H1 (cell line): Measurements from ENCODE around the gene FUT2.

Experiments
- CTCF ChIP-seq, 3 experiments: IDR thresholded peaks; 1 replicate in 2 of 3; 2 replicates in 1 of 3; pipeline versions ENCODE4 v1.5.1 to v1.6.1; 2011; ENCODE audit warnings: low read length in 3 of 3, mild to moderate bottlenecking in 3 of 3, inconsistent platforms in 2 of 3, low read depth in 1 of 3, moderate library complexity in 1 of 3; ENCODE audit not compliant: insufficient read depth in 1 of 3; ENCODE audit errors: control extremely low read depth in 1 of 3
- HDAC2 ChIP-seq, 2 experiments: fragments of 300-600 bp in 1 of 2; sonication (generic) in 1 of 2; IDR thresholded peaks; 2 replicates each; pipeline ENCODE4 v1.6.1; 2011 to 2012; ENCODE audit warnings: low read depth in 2 of 2, low read length in 2 of 2, mild to moderate bottlenecking in 2 of 2, moderate library complexity in 2 of 2, borderline replicate concordance in 1 of 2, inconsistent platforms in 1 of 2
- JUN ChIP-seq: IDR thresholded peaks from 2 replicates; pipeline ENCODE4 v1.6.1; 2011; ENCODE audit warnings: low read depth, mild to moderate bottlenecking, improper control_type of control experiment, low read length
- KDM1A ChIP-seq: fragments of 200-600, 300-600 bp; sonication (generic); IDR thresholded peaks from 2 replicates; pipeline ENCODE4 v1.7.1; 2016; ENCODE audit warnings: mild to moderate bottlenecking, low read length, borderline replicate concordance
- KDM4A ChIP-seq: IDR thresholded peaks from one replicate; pipeline ENCODE4 v1.7.1; 2012; ENCODE audit warnings: low read depth, mild to moderate bottlenecking, moderate library complexity, low read length, inconsistent platforms; ENCODE audit not compliant: severe bottlenecking
- POLR2A ChIP-seq, 2 experiments: IDR thresholded peaks; 1 replicate in 1 of 2; 2 replicates in 1 of 2; pipeline ENCODE4 v1.6.1; 2011; ENCODE audit warnings: low read depth in 2 of 2, low read length in 2 of 2, mild to moderate bottlenecking in 2 of 2; ENCODE audit errors: control extremely low read depth in 1 of 2
- RFX5 ChIP-seq: IDR thresholded peaks from 2 replicates; pipeline ENCODE4 v1.6.1; 2011; ENCODE audit warnings: low read depth, low read length, improper control_type of control experiment, borderline replicate concordance
- SP1 ChIP-seq: IDR thresholded peaks from 2 replicates; pipeline ENCODE4 v1.6.1; 2011; ENCODE audit warnings: low read depth, low read length

GRCh38 chr19:48685583-48685982 lies 10.2 kb upstream of the FUT2 start:
- TF ChIP-seq POLR2A (IDR thresholded peaks at IDR 0.05; ENCODE audit: control extremely low read depth in 1 of 2, low read depth in 2 of 2, low read length in 2 of 2) (no peak), JUN (no peak), CTCF (IDR thresholded peaks at IDR 0.05; ENCODE audit: control extremely low read depth in 1 of 3, insufficient read depth in 1 of 3, low read depth in 1 of 3, low read length in 3 of 3) (no peak), SP1 (no peak), KDM1A (no peak), HDAC2 (IDR thresholded peaks at IDR 0.05; ENCODE audit: borderline replicate concordance in 1 of 2, low read depth in 2 of 2, low read length in 2 of 2) (no peak), KDM4A (no peak), RFX5 (no peak)
